ENCODE measurements around the gene NOTCH2. TPM values are rescaled to one million over a fixed set of nuclear protein-coding genes. Genes with fewer than 3 reads are reported as not detected.

The NOTCH2 gene
- total RNA-seq, 1 experiment from 2014 or later, result 62.9 TPM

GRCh38 chr1:119986007-119986497 is 83.4 kb downstream of the NOTCH2 start:
- H3K4me3 ChIP-seq (replicated peaks in 1 of 2; ENCODE audit: low read depth in 1 of 2, low read length in 2 of 2), result no peak overlapping the region
- POLR2A ChIA-PET, result no interaction called here
- intact Hi-C loops (cut with micrococcal nuclease), result no loop called here
- no peaks in the 10 kb centered on the region for H4K20me1 ChIP-seq (ENCODE audit: insufficient read depth)
- DNase-seq (ENCODE audit: low read depth, low spot score) (no peak), ATAC-seq (no peak)
- no TSS peak for BruUV-seq (replicated peaks)
- H3K9me3 ChIP-seq (ENCODE audit: control insufficient read depth in 1 of 2, insufficient read depth in 1 of 2, low read depth in 1 of 2, low read length in 2 of 2), result no peaks in the 10 kb centered on the region
- CTCF ChIA-PET, result no interaction called here
- no peak for TF ChIP-seq SIN3A (IDR thresholded peaks at IDR 0.05; ENCODE audit: low read depth)
- TF ChIP-seq POLR2AphosphoS5 (IDR thresholded peaks at IDR 0.05; ENCODE audit: low read depth, low read length), result no peak
- no peak for TF ChIP-seq REST (IDR thresholded peaks at IDR 0.05; ENCODE audit: low read depth)
- TF ChIP-seq EZH2phosphoT487 (IDR thresholded peaks at IDR 0.05; ENCODE audit: borderline replicate concordance), result no peak
- no peak for TF ChIP-seq JUND (IDR thresholded peaks at IDR 0.05)
- TF ChIP-seq SRF (IDR thresholded peaks at IDR 0.05; ENCODE audit: low read depth), result no peak
- no peak for TF ChIP-seq CBX3 (IDR thresholded peaks at IDR 0.05; ENCODE audit: low read depth)
- TF ChIP-seq ZNF274 (IDR thresholded peaks at IDR 0.05; ENCODE audit: low read depth, low read length), result no peak
- TF ChIP-seq ATF3 (IDR thresholded peaks at IDR 0.05), result no peak
- no peak overlapping the region for H3K27ac ChIP-seq (ENCODE audit: low read depth, low read length)
- no peaks in the 10 kb centered on the region for H3K9me2 ChIP-seq (ENCODE audit: insufficient read depth)
- H3K9ac ChIP-seq (ENCODE audit: low read length), result no peak overlapping the region
- H3K79me2 ChIP-seq (ENCODE audit: insufficient read depth, low read length), result no peaks in the 10 kb centered on the region
- RAD21 ChIA-PET (ENCODE audit: low non-redundant PET in 1 of 2, low total read pairs in 2 of 2, uncharacterized antibody in 2 of 2, unreplicated experiment in 2 of 2), result no interaction called here
- H3K4me2 ChIP-seq (ENCODE audit: low read length), result no peak overlapping the region
- no peak overlapping the region for H2AFZ ChIP-seq (ENCODE audit: low read depth, low read length, poor library complexity, severe bottlenecking)
- H3K27me3 ChIP-seq (ENCODE audit: insufficient read depth, low read length), result no peaks in the 10 kb centered on the region
- no peaks in the 10 kb centered on the region for H3K4me1 ChIP-seq (ENCODE audit: control insufficient read depth in 1 of 2, insufficient read depth in 2 of 2, low read length in 2 of 2)
- H3K36me3 ChIP-seq (ENCODE audit: control insufficient read depth in 1 of 2, insufficient read depth in 2 of 2, low read length in 2 of 2), result no peaks in the 10 kb centered on the region

All from HCT116 (cell line).